Fibroblast of the conjunctiva (primary cell): ENCODE data around the gene SPZ1.
A peak's percentile ranks its signal among the peaks of the same experiment; 100 is the strongest.
"Not testable (repeated sequence)": the region's sequence is repeated elsewhere in the genome, so short reads cannot be mapped to it uniquely, and the experiment has no call there.

Experiments
- DNase-seq: peaks from one replicate; pipeline ENCODE4 v3.0.0-alpha.2; 2010; ENCODE audit warnings: low read depth

Gene SPZ1

GRCh38 chr5:80319702-80320101 lies at the start of gene SPZ1:
Gene SPZ1, plus strand, starts transcription at chr5:80320002. Its CDS starts 214 bp downstream, at chr5:80320216.
- no peak for DNase-seq

GRCh38 chr5:80270543-80270942 lies 49.3 kb upstream of the SPZ1 start:
- not testable (repeated sequence) for DNase-seq

DNA sequence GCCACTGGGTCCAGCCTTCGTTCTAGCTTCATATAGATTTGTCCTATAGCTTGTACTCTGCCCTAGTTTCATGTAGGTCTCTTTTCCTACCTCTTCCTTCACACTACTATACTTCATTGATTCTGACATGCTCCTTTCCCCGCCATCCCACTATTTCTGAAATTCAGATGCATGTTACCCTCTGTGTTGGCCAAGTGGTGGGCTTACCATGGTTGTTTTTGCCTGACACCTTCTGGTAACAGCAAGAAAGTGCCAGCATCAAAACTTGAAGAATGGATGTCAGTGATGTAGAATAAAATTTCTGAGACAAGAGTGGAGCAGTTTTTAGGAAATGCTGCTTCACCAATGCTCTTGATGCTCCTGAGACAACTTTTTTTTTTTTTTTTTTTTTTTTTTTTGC lies 44.5 kb upstream of the SPZ1 start:
- DNase-seq: no peak

DNA sequence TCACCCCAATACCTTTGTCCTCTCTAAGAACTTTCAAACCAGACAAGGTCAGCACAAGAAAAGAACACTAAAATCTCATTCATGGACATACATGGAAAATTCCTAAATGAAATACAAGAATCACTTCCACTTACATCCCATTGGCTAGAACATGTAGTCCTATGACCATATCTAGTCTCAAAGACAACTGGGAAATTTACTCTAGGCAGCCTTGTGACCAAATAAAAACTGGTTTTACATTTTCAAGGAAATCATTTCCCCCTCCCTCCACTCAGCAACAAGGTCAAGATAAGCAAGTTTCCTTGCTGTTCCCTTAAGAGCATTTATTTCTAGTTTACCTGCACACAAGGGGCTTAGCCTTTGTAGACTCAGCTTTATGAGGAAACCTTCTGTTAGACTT lies 43.6 kb upstream of the SPZ1 start:
- no peak for DNase-seq

GRCh38 chr5:80277191-80277590 lies 42.6 kb upstream of the SPZ1 start:
- no peak for DNase-seq

DNA sequence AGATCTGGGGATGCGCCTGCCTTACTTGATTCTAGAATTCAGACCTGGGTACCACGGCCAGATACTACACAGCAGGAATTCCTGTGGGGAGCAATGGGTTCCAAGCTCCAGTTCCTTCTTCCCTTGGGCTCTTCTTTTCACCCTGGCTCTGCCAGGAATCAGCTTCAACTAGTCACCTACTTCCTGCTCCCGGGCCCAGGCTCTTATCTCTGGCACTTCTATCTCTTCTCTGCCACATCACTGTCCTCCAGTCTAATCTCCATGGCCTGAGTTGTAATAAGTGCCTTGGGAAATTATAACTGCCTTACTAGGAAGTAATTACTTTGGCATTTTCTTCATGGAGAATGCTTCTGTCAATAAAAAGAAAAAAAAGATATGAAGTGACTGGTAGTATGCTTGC lies 37.7 kb upstream of the SPZ1 start:
- no peak for DNase-seq

DNA sequence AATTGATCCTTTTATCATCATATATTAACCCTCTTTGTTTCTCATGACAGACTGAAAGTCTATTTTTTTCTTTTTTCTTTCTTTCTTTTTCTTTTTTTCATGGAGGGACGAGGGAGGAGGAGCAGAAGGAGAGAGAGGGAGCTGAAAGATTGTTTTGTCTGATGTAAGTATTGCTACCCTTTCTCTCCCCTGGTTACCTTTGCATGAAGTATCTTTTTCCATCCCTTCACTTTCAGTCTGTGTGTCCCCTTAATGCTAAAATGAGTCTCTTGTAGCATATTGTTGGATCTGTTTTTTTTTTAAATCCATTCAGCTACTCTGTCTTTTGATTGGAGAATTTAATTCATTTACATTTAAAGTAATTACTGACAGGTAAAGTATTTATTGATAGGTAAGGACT lies 36.4 kb upstream of the SPZ1 start:
- no peak for DNase-seq

- DNase-seq: no peak
Measured at GRCh38 chr5:80284720-80285119, 35.1 kb upstream of the SPZ1 start.

DNA sequence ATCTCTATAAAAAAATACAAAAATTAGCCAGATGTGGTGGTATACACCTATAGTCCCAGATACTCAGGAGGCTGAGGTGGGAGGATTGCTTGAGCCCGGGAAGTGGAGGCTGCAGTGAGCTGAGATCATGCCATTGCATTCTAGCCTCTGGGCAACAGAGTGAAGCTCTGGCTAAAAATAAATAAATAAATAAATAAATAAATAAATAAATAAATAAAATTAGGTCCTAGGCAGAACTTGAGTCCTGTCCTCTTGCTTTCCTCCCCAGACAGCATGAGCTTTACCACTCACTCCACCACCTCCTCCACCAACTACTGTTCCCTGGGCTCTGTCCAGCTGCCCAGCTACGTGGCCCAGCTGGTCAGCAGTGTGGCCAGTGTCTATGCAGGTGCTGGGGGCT lies 31.6 kb upstream of the SPZ1 start:
- DNase-seq: no peak

- no peak for DNase-seq
Measured at GRCh38 chr5:80289320-80289719, 30.5 kb upstream of the SPZ1 start.

GRCh38 chr5:80291761-80292160 lies 28.0 kb upstream of the SPZ1 start:
- DNase-seq: no peak

GRCh38 chr5:80296121-80296520 lies 23.7 kb upstream of the SPZ1 start:
- no peak for DNase-seq

DNA sequence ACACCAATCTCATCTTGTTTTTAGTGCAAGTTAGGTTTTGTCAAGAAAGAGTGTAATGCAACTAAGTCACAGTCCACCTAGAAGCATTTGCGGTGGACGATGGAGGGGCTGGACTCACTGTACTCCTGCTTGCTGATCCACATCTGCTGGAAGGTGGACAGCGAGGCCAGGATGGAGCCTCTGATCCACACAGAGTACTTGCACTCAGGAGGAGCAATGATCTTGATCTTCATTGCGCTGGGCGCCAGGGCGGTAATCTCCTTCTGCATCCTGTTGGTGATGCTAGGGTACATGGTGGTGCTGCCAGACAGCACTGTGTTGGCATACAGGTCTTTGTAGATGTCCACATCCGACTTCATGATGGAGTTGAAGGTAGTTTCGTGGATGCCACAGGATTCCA lies 20.2 kb upstream of the SPZ1 start:
- no peak for DNase-seq

- DNase-seq: no peak
Measured at GRCh38 chr5:80300125-80300524, 19.7 kb upstream of the SPZ1 start.

DNA sequence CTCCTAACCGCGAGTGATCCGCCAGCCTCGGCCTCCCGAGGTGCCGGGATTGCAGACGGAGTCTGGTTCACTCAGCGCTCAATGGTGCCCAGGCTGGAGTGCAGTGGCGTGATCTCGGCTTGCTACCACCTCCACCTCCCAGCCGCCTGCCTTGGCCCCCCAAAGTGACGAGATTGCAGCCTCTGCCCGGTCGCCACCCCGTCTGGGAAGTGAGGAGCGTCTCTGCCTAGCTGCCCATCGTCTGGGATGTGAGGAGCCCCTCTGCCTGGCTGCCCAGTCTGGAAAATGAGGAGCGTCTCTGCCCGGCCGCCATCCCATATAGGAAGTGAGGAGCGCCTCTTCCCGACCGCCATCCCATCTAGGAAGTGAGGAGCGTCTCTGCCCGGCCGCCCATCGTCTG lies 19.0 kb upstream of the SPZ1 start:
- not testable (repeated sequence) for DNase-seq

GRCh38 chr5:80301342-80301741 lies 18.5 kb upstream of the SPZ1 start:
- not testable (repeated sequence) for DNase-seq

DNA sequence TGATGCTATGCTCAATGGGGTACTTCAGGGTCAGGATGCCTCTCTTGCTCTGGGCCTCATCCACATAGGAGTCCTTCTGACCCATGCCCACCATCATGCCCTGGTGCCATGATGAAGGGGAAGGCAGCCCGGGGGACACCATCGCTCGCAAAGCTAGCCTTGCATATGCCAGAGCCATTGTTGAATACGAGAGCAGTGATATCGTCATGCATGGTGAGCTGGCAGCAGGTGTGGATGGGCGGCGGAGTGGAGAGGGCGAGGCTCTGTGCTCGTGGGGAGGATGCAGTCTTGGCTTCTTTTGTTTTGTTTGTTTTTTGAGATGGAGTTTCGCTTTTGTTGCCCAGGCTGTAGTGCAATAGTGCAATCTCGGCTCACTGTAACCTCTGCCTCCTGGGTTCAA lies 17.2 kb upstream of the SPZ1 start:
- no peak for DNase-seq

GRCh38 chr5:80308526-80308925 lies 11.3 kb upstream of the SPZ1 start:
- DNase-seq: no peak

DNA sequence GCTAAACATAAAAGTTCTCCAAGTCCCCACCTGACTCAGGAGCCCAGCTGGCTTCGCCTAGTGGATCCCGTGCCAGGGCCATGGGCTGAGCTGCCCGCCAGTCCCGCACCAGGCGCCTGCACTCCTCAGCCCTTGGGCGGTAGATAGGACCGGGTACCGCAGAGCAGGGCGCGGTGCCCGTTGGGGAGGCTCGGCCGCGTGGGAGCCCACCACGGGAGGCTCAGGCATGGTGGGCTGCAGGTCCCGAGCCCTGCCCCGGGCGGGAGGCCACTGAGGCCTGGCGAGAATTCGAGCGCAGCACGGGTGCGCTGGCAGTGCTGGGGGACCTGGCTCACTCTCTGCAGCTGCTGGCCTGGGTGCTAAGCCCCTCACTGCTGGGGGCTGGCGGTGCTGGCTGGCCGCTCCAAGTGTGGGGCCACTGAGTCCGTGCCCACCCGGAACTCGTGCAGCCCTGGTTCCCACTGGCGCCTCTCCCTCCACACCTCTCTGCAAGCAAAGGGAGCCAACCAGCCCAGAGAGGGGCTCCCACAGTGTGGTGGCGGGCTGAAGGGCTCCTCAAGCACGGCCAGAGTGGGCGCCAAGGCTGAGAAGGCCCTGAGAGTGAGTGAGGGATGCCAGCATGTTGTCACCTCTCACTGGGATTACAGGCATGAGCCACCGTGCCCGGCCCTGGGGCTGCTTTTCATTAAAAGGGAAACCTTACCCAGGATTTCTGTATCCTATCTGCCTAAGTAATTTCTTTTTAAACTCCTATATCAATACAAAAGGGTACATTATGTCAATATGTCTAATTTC lies 9.7 kb upstream of the SPZ1 start:
- no peak for DNase-seq

DNA sequence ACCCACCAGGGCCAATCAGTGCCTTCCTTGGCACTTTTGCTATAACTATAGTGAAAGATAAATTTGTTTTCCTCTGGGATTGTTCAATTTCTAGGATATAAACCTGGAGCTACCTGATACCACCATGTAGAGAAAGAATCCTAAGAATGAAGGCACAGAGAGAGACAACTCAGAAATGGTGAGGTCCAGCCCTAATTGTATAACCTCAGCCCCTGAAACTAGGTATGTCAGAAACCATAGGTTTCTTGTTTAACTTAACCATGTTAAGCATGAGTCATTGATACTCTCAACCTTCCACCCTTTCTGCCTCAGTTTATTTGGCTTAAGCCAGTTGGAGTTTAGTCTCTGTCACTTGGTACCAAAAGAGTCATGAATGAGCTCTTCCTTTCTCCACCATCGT lies 4.6 kb upstream of the SPZ1 start:
- no peak for DNase-seq

DNA sequence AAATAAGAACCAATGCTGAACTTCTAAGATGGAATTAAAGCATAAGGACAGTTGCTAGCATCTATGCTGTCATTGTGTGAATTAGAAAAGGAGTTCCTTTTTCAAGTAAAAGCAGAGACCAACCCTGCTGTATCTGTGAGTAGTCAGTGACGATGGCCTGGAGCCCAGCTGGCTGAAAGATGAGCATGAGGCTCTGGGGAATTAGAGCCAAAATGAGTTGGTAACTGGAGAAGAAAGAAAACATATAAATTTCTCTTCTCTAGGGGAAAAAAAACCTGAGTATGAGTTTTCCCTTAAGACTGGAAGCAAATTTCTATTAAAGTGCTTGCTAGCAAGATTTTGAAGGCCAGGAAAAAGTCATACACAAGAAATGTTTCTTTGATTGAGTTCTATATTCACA lies 1.6 kb upstream of the SPZ1 start:
- DNase-seq: peak; percentile 8

DNA sequence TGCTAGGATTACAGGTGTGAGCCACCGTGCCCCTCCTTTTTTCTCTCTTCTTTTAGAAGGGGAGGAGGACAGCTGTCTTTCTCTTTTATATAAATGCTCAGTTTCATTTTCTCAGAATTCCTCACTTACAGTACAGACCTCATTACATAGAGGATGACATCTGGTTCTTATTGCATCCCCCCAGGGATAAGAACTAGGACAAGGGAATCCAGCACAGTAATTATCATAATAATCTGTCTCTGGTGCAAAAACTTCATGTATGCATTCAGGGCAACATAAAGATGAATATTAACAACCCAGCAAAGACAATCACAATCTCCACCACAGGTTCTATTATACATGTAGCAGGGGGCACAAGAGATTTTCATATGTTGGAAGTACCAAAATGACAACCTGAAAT lies 5.1 kb downstream of the SPZ1 start:
- DNase-seq: no peak

DNA sequence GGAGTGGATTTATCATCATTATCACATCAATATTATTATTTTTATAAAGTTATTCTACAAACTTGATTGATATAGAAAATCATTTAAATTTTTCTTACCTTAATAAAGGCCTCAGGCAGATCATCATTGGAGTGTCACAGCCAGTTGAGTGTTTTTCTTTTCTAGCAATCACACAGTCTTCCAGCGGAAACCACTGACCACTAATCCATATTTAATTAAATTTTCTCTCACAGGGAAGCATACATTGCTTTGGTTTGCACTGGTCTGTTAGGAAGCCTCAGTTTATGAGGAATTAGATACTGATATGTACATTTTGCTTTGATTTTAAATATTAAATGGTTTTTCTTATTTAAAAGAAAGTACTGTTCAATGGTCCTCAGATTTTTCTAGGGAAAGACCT lies 6.7 kb downstream of the SPZ1 start:
- no peak for DNase-seq

DNA sequence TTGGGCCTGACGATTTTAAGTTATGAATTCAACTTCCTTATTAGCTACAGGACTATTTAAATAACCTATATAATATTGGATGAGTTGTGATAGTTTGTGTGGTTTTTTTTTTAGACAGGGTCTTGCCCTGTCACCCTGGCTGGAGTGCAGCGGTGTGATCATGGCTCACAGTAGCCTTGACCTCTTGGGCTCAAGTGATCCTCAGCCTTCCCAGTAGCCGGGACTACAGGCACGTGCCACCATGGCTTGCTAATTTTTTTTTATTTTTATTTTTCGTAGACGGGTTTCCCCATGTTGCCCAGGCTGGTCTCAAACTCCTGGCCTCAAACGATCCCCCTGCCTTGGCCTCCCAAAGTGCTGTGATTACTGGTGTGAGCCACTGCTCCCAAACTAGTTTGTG lies 17.6 kb downstream of the SPZ1 start:
- no peak for DNase-seq
